ENCODE results near the gene LORICRIN.

Gene LORICRIN

GRCh38 chr1:153251087-153251486, 8.4 kb upstream of the LORICRIN start:
- DNase-seq, result no peak

- no peak for DNase-seq
Observed at GRCh38 chr1:153251562-153251961, 7.9 kb upstream of the LORICRIN start.

DNA sequence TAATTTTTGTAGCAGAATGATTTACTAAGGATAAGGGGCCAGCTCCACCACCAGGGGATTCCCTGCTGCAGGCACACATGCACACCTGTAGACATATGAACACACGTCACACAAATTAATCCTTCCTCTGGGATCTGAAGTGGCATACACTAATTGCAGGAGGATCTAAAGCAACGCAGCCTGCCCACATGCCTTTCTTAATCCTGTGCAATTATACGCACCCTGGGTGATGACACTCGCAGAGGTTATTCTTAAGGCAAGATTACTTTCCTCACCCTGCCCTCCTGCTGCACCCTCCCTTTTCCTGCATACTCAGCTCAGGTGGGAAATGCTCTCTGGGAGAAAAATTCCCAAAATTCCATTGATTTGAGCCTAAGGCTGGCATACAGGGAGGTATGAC, 7.5 kb upstream of the LORICRIN start:
- DNase-seq, result no peak

- no peak for DNase-seq
Observed at GRCh38 chr1:153253076-153253475, 6.4 kb upstream of the LORICRIN start.

DNA sequence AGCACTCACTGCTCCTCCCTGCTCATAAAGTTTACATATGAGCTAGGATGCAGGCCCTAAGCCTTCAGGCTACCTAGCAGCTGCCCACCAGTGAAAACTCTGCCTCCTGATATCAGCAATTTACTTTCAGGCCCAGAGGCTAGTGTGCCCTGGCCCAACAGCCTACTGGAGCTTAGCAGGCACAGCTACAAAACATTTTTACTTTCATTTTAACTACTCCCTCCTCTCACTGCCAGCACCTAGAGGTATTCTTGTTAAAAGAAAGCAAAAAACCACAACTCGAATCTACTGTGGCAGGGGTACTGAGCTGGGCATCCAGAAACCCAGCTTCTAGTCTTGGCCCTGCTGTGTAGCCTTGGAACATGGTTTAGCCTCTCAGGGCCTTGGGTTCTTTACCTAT, 5.8 kb upstream of the LORICRIN start:
- no peak for DNase-seq

GRCh38 chr1:153260585-153261280, 1.2 kb downstream of the LORICRIN start:
- no peak for DNase-seq

DNA sequence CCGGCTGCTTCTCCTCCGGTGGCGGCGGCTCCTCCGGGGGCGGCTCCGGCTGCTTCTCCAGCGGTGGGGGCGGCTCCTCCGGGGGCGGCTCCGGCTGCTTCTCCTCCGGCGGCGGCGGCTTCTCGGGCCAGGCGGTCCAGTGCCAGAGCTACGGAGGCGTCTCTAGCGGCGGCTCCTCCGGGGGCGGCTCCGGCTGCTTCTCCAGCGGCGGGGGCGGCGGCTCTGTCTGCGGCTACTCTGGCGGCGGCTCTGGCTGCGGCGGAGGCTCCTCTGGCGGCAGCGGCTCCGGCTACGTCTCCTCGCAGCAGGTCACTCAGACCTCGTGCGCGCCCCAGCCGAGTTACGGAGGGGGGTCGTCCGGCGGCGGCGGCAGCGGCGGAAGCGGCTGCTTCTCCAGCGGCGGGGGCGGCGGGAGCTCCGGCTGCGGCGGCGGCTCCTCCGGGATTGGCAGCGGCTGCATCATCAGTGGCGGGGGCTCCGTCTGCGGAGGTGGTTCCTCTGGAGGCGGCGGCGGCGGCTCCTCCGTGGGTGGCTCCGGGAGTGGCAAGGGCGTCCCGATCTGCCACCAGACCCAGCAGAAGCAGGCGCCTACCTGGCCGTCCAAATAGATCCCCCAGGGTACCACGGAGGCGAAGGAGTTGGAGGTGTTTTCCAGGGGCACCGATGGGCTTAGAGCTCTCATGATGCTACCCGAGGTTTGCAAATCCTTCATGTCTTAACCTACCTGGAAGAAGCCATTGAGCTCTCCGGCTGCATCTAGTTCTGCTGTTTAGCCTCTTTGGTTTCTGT, 2.0 kb downstream of the LORICRIN start:
- no peak for DNase-seq

DNA sequence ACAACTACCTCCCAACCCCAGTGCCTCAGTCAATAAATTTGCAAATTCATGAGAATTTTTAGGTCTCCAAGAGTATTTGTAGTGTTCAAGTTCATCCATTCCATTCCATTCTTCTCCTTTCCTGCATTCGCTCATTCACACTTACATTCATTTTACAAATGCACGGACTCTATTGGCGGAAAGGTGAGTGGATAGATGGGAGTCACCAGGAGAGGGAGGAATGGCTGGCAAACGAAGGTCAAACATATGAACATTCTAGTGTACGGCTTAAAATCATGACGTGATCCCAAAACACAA, 2.5 kb downstream of the LORICRIN start:
- DNase-seq, result no peak

DNA sequence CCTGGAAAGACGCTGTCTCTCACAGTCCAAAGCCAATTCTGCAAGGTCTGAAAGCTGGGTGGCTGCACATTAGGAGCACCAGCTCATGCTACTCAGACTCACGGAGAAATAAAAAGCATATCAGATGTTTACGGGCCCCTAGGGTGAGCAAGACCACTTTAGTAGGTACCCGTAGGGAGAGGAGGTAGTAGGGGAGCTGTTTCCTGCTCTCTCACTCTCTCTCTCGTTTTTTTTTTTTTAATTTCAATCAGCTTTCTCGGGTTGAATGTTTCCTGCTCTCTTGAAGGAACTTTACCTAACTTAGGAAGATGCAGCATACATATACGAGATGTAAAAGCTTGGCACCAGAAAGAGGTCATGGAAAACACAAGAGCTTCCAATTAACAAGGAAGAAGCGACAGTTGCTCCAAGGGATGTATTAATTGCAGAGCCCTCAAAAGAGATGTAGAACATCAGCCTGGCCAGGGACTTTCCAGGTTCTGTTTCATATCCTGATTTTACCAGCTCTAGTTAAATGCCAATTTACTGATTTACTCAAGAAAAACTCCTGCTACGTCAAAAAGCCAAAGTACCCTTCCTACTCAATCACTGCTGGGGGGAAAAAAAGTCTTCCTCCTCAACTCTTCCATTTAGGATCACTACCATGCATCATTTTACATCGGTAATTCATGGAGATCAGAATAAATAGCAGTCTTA, 3.1 kb downstream of the LORICRIN start:
- no peak for DNase-seq

DNA sequence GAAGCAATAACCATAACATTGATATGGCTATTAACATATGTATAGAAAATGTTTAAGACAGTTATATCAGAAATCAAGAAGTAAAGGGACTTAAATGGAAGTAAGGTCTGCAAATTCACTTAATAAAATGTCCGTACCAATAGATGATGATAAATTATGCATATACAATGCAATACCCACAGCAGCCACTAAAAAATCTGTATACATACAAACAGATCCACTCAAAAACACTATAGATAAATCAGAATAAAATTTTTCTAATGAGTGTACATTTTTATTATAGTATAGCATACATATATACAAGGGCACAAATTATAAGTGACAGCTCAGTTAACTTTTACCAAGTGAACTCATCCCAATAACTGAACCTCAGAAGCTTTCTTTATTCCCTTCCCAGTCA, 6.0 kb downstream of the LORICRIN start:
- DNase-seq, result no peak

- DNase-seq, result no peak
Observed at GRCh38 chr1:153271711-153272110, 12.2 kb downstream of the LORICRIN start.

DNA sequence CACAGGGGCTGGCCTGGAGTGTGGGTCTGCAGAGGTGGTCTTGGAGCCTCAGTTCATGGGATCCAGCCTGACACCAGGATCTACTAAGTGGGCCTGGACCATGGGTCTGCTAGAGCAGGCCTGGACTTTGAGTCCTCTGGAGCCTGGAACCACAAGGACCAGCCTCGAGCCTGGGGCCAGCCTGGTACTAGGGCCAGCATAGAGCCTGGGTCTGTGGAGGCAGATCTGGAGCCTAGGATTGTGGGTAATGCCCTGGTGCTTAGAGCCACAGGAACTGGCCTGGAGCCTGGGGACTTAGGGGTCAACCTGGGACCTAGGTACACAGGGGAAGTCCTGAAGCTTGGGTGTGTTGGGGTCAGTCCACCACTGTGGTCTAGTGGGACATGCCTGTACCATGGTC, 12.7 kb downstream of the LORICRIN start:
- DNase-seq, result no peak

- DNase-seq, result no peak
Observed at GRCh38 chr1:153277852-153278251, 18.4 kb downstream of the LORICRIN start.

DNA sequence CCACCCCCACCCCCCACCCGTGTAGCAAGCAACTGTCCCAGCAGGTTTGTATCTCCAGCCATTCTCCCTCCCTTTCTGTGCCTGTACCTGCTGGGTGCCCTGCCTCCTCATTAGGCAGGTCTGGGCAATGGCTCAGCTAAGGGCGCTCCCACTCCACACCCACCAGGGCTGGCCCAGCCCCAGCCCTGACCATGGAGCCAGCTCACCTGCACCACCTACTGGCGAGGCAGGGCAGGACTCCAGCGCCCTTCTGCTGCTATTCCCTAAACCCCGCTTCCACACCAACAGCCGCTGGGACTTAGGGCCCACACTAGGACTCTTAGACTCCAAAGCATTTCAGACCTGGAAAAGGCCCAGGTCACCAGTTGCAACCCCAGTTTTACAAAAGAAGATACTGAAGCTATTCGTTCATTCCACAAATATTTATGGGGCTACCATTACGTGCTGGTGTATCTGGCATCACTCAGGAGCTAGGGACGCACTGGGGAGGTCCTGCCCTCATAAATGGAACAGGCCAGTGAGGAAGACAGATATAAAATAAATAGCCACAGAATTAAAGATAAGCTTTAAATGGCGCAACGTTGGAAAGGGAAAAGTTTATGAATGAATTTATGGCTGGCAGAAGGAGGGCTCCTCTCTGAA, 29.3 kb downstream of the LORICRIN start:
- DNase-seq, result no peak

- DNase-seq, result no peak
Observed at GRCh38 chr1:153291514-153291913, 32.0 kb downstream of the LORICRIN start.

GRCh38 chr1:153292185-153292584, 32.7 kb downstream of the LORICRIN start:
- DNase-seq, result no peak

DNA sequence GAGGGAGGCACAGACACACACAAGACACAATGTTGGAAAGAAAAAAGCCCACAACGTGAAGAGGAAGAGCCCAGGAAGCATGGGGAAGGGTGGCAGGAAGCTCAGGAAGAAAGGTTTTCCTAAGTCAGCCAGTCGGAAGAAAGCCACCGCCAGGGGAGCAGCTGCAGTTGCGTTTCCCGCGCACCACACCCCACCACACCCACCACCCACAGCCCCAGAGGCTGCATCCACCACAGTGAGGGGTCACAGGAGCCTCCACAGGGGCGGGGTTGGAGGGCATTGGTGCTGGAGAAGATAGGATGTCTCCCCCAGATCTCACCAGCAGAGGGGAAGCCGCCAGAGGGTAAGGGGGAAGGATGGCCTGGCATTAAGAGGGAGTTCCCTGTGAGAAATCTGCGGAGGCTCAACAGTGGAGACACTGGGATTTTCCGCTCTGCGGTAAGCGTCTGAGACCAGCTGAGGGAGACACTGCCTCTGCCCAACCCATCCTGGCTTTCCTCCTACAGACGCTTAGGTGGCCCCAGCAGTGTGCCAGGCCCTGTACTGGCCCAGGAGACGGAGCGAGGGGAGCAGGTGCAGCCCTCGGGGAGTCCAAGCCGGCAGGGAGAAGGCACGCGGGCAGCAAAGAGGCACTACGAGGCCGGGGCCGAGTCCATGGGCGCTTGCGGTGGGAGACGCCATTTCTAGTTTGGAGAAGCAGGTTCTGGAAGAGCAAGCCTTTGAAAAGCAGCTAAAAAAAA, 33.4 kb downstream of the LORICRIN start:
- DNase-seq, result no peak

- DNase-seq, result no peak
Observed at GRCh38 chr1:153293480-153293775, 33.9 kb downstream of the LORICRIN start.

- no peak for DNase-seq
Observed at GRCh38 chr1:153293851-153294250, 34.4 kb downstream of the LORICRIN start.

- DNase-seq, result no peak
Observed at GRCh38 chr1:153302308-153302707, 42.8 kb downstream of the LORICRIN start.

GRCh38 chr1:153305682-153306081, 46.2 kb downstream of the LORICRIN start:
- no peak for DNase-seq

- no peak for DNase-seq
Observed at GRCh38 chr1:153306303-153307220, 47.1 kb downstream of the LORICRIN start.
